Heart right ventricle (tissue), 16 donors: Measurements from ENCODE around the gene ACSM5. TPM values are rescaled to one million over a fixed set of nuclear protein-coding genes. Genes with fewer than 3 reads are reported as not detected.

Source experiments
- ATAC-seq, 8 donors: fragments of 200-7000 bp; cut with Tn5 transposase; one replicate each; pipeline ENCODE4 v1.9.1; 2020; ENCODE audit warnings: mild to moderate bottlenecking in 8 of 8, moderate library complexity in 8 of 8, moderate number of reproducible peaks in 1 of 8
- DNase-seq, 2 donors: peaks; one replicate each; pipeline ENCODE4 v3.0.0-alpha.2; 2020
- H3K27ac ChIP-seq, 10 donors: fragments of 200-600 bp; sonication (generic) in 2 of 10; one replicate each; pipeline versions ENCODE4 v1.5.0 to v1.8.0; 2020 to 2022; ENCODE audit warnings: mild to moderate bottlenecking in 3 of 10
- H3K27me3 ChIP-seq, 7 donors: fragments of 200-600 bp; one replicate each; pipeline ENCODE4 v1.8.0; 2021 to 2022; ENCODE audit warnings: mild to moderate bottlenecking in 2 of 7
- H3K36me3 ChIP-seq, 9 donors: fragments of 200-600 bp; sonication (generic) in 1 of 9; one replicate each; pipeline versions ENCODE4 v1.5.0 to v1.8.0; 2020 to 2022; ENCODE audit warnings: mild to moderate bottlenecking in 2 of 9
- H3K4me1 ChIP-seq, 9 donors: fragments of 200-600 bp; sonication (generic) in 1 of 9; one replicate each; pipeline versions ENCODE4 v1.5.0 to v1.8.0; 2020 to 2022; ENCODE audit warnings: mild to moderate bottlenecking in 4 of 9
- H3K4me3 ChIP-seq, 10 donors: fragments of 200-600 bp; sonication (generic) in 2 of 10; one replicate each; pipeline versions ENCODE4 v1.5.0 to v1.8.0; 2020 to 2022; ENCODE audit warnings: mild to moderate bottlenecking in 7 of 10, moderate library complexity in 2 of 10
- H3K9me3 ChIP-seq, 11 donors: fragments of 200-600 bp in 10 of 11; sonication (generic) in 2 of 11; one replicate each; pipeline versions ENCODE4 v1.5.0 to v1.8.0; 2013 to 2022; ENCODE audit warnings: mild to moderate bottlenecking in 2 of 11, control low read depth in 1 of 11, moderate library complexity in 1 of 11
- CTCF ChIP-seq, 9 donors: fragments of 200-600 bp; sonication (generic) in 2 of 9; IDR thresholded peaks; one replicate each; pipeline versions ENCODE4 v1.5.0 to v1.8.0; 2021 to 2022; ENCODE audit warnings: antibody characterized with exemption in 9 of 9, mild to moderate bottlenecking in 5 of 9, moderate library complexity in 1 of 9
- WGBS, 2 donors: extraction: QIAGEN DNeasy Blood & Tissue Kit; methylation state at CpG; one replicate each; pipeline ENCODE4 v1.1.7; 2013; ENCODE audit warnings: inconsistent platforms in 1 of 2; 5-methylcytosine and 5-hydroxymethylcytosine counted together
- intact Hi-C, 10 donors: fragments of 100-400 bp; cut with DNase I; formaldehyde crosslinking; loops; one replicate each; pipeline versions ENCODE4 v1.11.1 to v1.14.2; 2022
- polyA plus RNA-seq, 2 donors: library from polyadenylated mRNA; stranded (reverse); fragments of 200-250 nt; gene quantifications; one replicate each; pipeline ENCODE4 v1.2.3, GENCODE V29; 2013
- total RNA-seq, 10 donors: library from RNA; stranded (reverse); fragmentation: NEBNext Ultra II Directional in 3 of 10; extraction: Animal tissue kit (Norgen Biotek cat#: 25700) in 3 of 10; gene quantifications; one replicate each; pipeline versions ENCODE4 v1.2.1 to v1.2.4, GENCODE V29; 2021 to 2023
- donor health status: Arrhythmogenic right ventricular cardiomyopathy.
- donor health status: ischemic (EF 13 %, LVEDD 7.1; RV severe dilation, severe dysfunction).
- donor health status: healthy with polysubstance abuse.
- donor health status: DM: no; HTN: yes; CAD: no.
- donor health status: DM: no; HTN: no; CAD: no.
- donor health status: ischemic (EF 25% LVEDD 6.9; RV normal size, moderate dysfunction).
- donor health status: ischemic (EF 25% LVEDD 5.7; RV mildly dilated, moderate dysfunction).
- donor health status: healthy.
- donor health status: DM: yes; HTN: yes; CAD: no.
- donor health status: Ischemic cardiomyopathy.
- donor health status: ischemic (EF 35%, LVEDD 5.7; RV mildly dilated, moderate dysfunction).
- donor health status: nonischemic (EF 11% LVEDD 7.7; RV severe dilation, severe dysfunction).
- donor health status: DM: yes; HTN: yes; CAD: no.
- donor health status: PGD.
- donor health status: ischemic (EF 29% LVEDD 5.4; RV normal size, mild dysfunction).
- donor health status: nonischemic (EF 23%, LVEDD 6.1; RV moderate dilation, normal function).

The ACSM5 gene
- total and polyA plus RNA-seq, 12 donors = 0.32 to 16.5 (median 1.5) TPM

GRCh38 chr16:20485408-20485807 is 76.1 kb downstream of the ACSM5 start:
- Histone ChIP-seq H3K4me3 (no peak overlapping the region), H3K27me3 (no peaks in the 10 kb centered on the region), H3K4me1 (no peaks in the 10 kb centered on the region), H3K27ac (no peak overlapping the region), H3K36me3 (no peaks in the 10 kb centered on the region), H3K9me3 (no peaks in the 10 kb centered on the region)
- no peak for ATAC-seq
- intact Hi-C loops = no loop called here
- 69 to 93% methylated on average over 1 of the region's 1 CpG for WGBS, 2 donors
- no peak for TF ChIP-seq CTCF (IDR thresholded peaks at IDR 0.05)
- DNase-seq = no peak

Other genes with a start within 250 kb of the ACSM5 start
- gene GP2, start 82.0 kb upstream of the ACSM5 start, total RNA-seq = 1 to 10 TPM in 7 of 10 donors, not detected in 3; 2.1 to 3.8 (median 3.0) TPM
- gene GP2, start 82.0 kb upstream of the ACSM5 start, polyA plus RNA-seq = under 1 TPM in 1 of 2 donors, not detected in 1; 0.54 TPM
- not detected for gene UMOD, start 56.8 kb upstream of the ACSM5 start, total RNA-seq
- not detected for gene UMOD, start 56.8 kb upstream of the ACSM5 start, polyA plus RNA-seq
- gene PDILT, start 4.8 kb upstream of the ACSM5 start, total RNA-seq = not detected
- gene PDILT, start 4.8 kb upstream of the ACSM5 start, polyA plus RNA-seq = not detected
- not detected for gene ACSM2A, start 42.0 kb downstream of the ACSM5 start, total RNA-seq
- not detected for gene ACSM2A, start 42.0 kb downstream of the ACSM5 start, polyA plus RNA-seq
- under 1 TPM in 1 of 10 donors, not detected in 9; 0.13 TPM for gene ACSM2B, start 166.8 kb downstream of the ACSM5 start, total RNA-seq
- gene ACSM2B, start 166.8 kb downstream of the ACSM5 start, polyA plus RNA-seq = under 1 TPM in 1 of 2 donors, not detected in 1; 0.01 TPM